CD4-positive, CD25-positive, alpha-beta regulatory T cell (primary cell): ENCODE data around the gene LINC00305. TPM values are rescaled to one million over a fixed set of nuclear protein-coding genes. Genes with fewer than 3 reads are reported as not detected.

Experiments used
- polyA plus RNA-seq, 4 donors: library from polyadenylated mRNA; unstranded; fragments of 300-500 nt; fragmentation: Illumina TruSeq; gene quantifications; one replicate each; pipeline ENCODE4 v1.2.3, GENCODE V29; 2021
- total RNA-seq: library from RNA; stranded (reverse); gene quantifications from one replicate; pipeline ENCODE4 v1.2.3, GENCODE V29; 2022

The LINC00305 gene
- total and polyA plus RNA-seq, 5 donors from 2014 or later: not detected

Other genes with a start within 250 kb of the LINC00305 start
- not detected for gene SERPINB10, start 241.1 kb downstream of the LINC00305 start, total RNA-seq
- gene SERPINB10, start 241.1 kb downstream of the LINC00305 start, polyA plus RNA-seq: not detected
- gene HMSD, start 199.8 kb downstream of the LINC00305 start, total RNA-seq: not detected
- not detected for gene HMSD, start 199.8 kb downstream of the LINC00305 start, polyA plus RNA-seq
- 13.5 TPM for gene SERPINB8, start 179.0 kb downstream of the LINC00305 start, total RNA-seq
- 10 to 100 TPM; 14.1 to 29.4 (median 15.4) TPM for gene SERPINB8, start 179.0 kb downstream of the LINC00305 start, polyA plus RNA-seq